ENCODE results near the gene DNAAF1. TPM values are rescaled to one million over a fixed set of nuclear protein-coding genes. Genes with fewer than 3 reads are reported as not detected.

The DNAAF1 gene
- not detected for total RNA-seq

DNA sequence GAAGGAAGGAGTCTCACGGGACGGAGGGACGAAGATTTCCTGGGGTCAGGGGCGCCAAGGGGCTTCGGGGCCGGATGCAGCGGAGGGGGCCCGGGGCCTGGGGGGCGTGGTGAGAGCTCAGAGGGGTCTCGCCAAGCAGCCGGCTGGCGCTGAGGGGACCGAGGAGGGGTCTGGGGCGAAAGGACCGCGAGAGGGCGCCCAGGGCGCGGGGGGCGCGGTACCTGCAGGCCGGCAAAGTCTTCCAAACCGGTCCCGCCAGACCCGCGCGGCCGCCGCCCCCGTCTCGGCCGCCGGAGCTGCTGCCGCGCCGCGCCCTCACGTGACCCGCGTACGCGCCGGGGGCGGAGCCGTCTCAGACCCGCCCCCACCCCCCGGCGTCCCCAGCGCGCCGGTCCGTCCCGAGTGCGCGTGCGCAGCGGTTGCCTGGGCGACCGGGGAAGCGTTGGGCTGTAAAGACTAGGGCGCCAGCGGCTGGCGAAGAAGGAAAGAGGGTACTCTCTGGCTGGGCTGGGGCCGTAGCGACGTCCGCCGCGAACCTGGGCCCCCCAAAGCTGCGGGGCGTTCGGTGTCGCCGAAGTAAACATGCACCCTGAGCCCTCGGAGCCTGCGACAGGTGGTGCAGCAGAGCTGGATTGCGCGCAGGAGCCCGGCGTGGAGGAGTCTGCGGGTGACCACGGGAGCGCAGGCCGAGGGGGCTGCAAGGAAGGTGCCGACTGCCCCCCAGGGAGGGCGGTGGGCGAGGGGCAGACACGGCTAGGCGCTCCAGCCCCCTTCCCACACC, at the start of gene DNAAF1, which contains the start of gene HSDL1:
TSS of gene DNAAF1 (plus strand) at position 450 of the 781 bp plus-strand sequence. CDS start at position 583, 133 bp downstream.
TSS of gene HSDL1 (minus strand) at position 319 of the 781 bp plus-strand sequence. CDS start 13,856 bp downstream, outside the sequence.
- no peaks in the 10 kb centered on the region for H3K9me3 ChIP-seq
- H3K4me1 ChIP-seq = peaks cover 0 to 16% (median 2%) of the 10 kb centered on the region in 4 donors
- no peaks in the 10 kb centered on the region for H3K36me3 ChIP-seq
- no peaks in the 10 kb centered on the region for H3K27me3 ChIP-seq
- TF ChIP-seq, protein P1, sequence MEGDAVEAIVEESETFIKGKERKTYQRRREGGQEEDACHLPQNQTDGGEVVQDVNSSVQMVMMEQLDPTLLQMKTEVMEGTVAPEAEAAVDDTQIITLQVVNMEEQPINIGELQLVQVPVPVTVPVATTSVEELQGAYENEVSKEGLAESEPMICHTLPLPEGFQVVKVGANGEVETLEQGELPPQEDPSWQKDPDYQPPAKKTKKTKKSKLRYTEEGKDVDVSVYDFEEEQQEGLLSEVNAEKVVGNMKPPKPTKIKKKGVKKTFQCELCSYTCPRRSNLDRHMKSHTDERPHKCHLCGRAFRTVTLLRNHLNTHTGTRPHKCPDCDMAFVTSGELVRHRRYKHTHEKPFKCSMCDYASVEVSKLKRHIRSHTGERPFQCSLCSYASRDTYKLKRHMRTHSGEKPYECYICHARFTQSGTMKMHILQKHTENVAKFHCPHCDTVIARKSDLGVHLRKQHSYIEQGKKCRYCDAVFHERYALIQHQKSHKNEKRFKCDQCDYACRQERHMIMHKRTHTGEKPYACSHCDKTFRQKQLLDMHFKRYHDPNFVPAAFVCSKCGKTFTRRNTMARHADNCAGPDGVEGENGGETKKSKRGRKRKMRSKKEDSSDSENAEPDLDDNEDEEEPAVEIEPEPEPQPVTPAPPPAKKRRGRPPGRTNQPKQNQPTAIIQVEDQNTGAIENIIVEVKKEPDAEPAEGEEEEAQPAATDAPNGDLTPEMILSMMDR (IDR thresholded peaks at IDR 0.05) = no peak
- TF ChIP-seq POLR2A (IDR thresholded peaks at IDR 0.05) = peak in 1 of 2 donors; percentile 27
- H3K27ac ChIP-seq = peak within 1 kb of the TSS; percentile 58 to 89 (median 82)
- H3K4me3 ChIP-seq = peak within 1 kb of the TSS; percentile 55 to 100 (median 96)
- peak; percentile 87 to 96 (median 95) for DNase-seq

DNA sequence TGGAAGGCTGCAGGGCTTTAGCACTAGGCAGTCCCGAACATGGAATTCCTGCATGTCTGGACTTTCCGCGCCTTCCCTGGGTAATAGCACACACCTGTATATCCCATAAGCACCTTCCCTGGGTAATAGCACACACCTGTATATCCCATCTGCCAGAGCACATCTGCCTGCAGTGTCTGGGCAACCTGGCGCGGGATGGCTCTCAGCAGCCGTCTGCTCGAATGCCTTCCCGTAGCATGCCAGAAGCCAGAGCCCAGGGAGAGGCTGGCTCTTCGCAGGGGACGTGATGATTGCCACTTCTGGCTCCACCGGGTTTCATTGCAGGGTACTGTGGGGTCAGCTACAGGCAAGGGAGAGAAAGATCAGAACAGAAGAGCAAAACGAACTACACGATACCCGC, 49.6 kb upstream of the DNAAF1 start:
- no peak overlapping the region for H3K27ac ChIP-seq

DNA sequence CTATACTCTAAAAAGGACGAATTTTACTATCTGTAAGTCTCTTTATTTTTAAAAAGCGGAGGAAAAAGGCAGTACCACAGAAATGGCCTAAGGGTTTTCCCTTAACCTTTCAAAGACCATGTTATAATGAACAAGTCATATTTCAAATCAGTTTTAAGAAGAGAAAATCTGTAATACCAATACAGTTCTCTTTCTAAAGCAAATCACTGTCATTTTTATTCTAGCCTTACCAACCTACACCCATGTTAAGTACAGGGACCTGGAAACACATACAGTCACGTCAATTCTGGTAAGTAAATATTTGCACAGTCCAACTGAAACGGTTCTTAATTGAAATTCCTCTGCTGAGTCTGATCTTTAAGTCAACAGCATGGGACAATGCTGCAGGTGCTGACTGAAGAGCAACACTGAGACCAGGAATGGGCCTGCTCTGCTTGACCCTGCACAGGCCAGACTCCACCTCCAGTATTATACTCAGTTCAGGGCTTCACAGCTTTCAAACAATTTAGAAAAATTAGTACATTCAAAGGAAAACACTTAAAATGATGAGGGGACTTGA, 48.6 kb upstream of the DNAAF1 start:
- Histone ChIP-seq H3K36me3 (peaks cover 0 to 97% (median 0%) of the 10 kb centered on the region in 3 donors), H3K4me1 (no peaks in the 10 kb centered on the region), H3K27me3 (no peaks in the 10 kb centered on the region), H3K27ac (no peak overlapping the region), H3K9me3 (no peaks in the 10 kb centered on the region), H3K4me3 (no peak overlapping the region)
- no peak for TF ChIP-seq POLR2A (IDR thresholded peaks at IDR 0.05)
- TF ChIP-seq, protein P1 (IDR thresholded peaks at IDR 0.05) = no peak
- no peak for DNase-seq

More for the DNA sequence above, 49.6 kb upstream of the DNAAF1 start:
- H3K36me3 ChIP-seq = peaks cover 0 to 97% (median 0%) of the 10 kb centered on the region in 3 donors
- no peaks in the 10 kb centered on the region for H3K9me3 ChIP-seq
- no peaks in the 10 kb centered on the region for H3K4me1 ChIP-seq
- TF ChIP-seq, protein P1 (IDR thresholded peaks at IDR 0.05) = no peak
- TF ChIP-seq POLR2A (IDR thresholded peaks at IDR 0.05) = no peak
- no peaks in the 10 kb centered on the region for H3K27me3 ChIP-seq
- no peak overlapping the region for H3K4me3 ChIP-seq
- no peak for DNase-seq

DNA sequence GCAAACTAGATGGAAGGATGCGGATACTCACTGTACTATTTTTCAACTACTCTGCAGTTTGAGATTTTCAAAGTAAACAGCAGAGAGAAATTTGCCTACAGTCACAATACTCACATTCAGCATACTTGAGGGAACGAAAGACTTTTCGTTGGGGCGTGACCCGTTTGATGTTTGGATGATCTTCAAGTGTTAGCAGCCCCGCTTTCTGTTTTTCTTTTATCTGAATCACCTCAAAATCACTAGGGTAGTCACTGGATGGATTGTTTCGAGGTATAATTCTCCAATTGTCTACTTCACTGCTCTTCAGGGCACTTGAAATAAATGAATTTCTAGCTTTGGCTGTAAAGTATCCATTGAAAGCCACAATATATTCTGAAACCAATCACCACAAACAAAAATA, 46.2 kb upstream of the DNAAF1 start:
- Histone ChIP-seq H3K4me3 (no peak overlapping the region), H3K36me3 (peaks cover 0 to 75% (median 0%) of the 10 kb centered on the region in 3 donors), H3K27ac (no peak overlapping the region), H3K9me3 (no peaks in the 10 kb centered on the region), H3K4me1 (no peaks in the 10 kb centered on the region), H3K27me3 (no peaks in the 10 kb centered on the region)
- TF ChIP-seq, protein P1 (IDR thresholded peaks at IDR 0.05) = no peak
- no peak for TF ChIP-seq POLR2A (IDR thresholded peaks at IDR 0.05)
- DNase-seq = no peak

- H3K36me3 ChIP-seq = peaks cover 0 to 31% (median 0%) of the 10 kb centered on the region in 3 donors
- H3K4me1 ChIP-seq = no peaks in the 10 kb centered on the region
- DNase-seq = no peak
- no peak overlapping the region for H3K4me3 ChIP-seq
- no peak overlapping the region for H3K27ac ChIP-seq
- H3K27me3 ChIP-seq = no peaks in the 10 kb centered on the region
- H3K9me3 ChIP-seq = no peaks in the 10 kb centered on the region
- no peak for TF ChIP-seq POLR2A (IDR thresholded peaks at IDR 0.05)
- TF ChIP-seq, protein P1 (IDR thresholded peaks at IDR 0.05) = no peak
Observed at GRCh38 chr16:84103678-84104077, 41.4 kb upstream of the DNAAF1 start.
